Fibroblast of peridontal ligament (primary cell): Measurements from ENCODE around the gene L3MBTL2.
A peak's percentile ranks its signal among the peaks of the same experiment; 100 is the strongest.
"Not testable (repeated sequence)": the region's sequence is repeated elsewhere in the genome, so short reads cannot be mapped to it uniquely, and the experiment has no call there.

Experiments
- DNase-seq: peaks from one replicate; pipeline ENCODE4 v3.0.0-alpha.2; 2010; ENCODE audit errors: extremely low read depth

Gene L3MBTL2

GRCh38 chr22:41241133-41241676 is 36.1 kb downstream of the L3MBTL2 start:
- no peak for DNase-seq

GRCh38 chr22:41242396-41243117 is 37.4 kb downstream of the L3MBTL2 start:
- peak; percentile 8 for DNase-seq

- no peak for DNase-seq
Measured at GRCh38 chr22:41243361-41243760, 38.2 kb downstream of the L3MBTL2 start.

- no peak for DNase-seq
Measured at GRCh38 chr22:41245917-41246499, 40.9 kb downstream of the L3MBTL2 start.

GRCh38 chr22:41247703-41248102 is 42.6 kb downstream of the L3MBTL2 start:
- DNase-seq, result no peak

- no peak for DNase-seq
Measured at GRCh38 chr22:41248314-41248713, 43.2 kb downstream of the L3MBTL2 start.

- no peak for DNase-seq
Measured at GRCh38 chr22:41248758-41249157, 43.6 kb downstream of the L3MBTL2 start.

- DNase-seq, result no peak
Measured at GRCh38 chr22:41249442-41249841, 44.3 kb downstream of the L3MBTL2 start.

- DNase-seq, result no peak
Measured at GRCh38 chr22:41250127-41250526, 45.0 kb downstream of the L3MBTL2 start.

GRCh38 chr22:41252365-41252764 is 47.3 kb downstream of the L3MBTL2 start:
- DNase-seq, result no peak

- DNase-seq, result no peak
Measured at GRCh38 chr22:41254230-41254629, 49.1 kb downstream of the L3MBTL2 start.

- peak; percentile 63 for DNase-seq
Measured at GRCh38 chr22:41256254-41257253, 51.4 kb downstream of the L3MBTL2 start.

GRCh38 chr22:41257696-41258095 is 52.6 kb downstream of the L3MBTL2 start:
- no peak for DNase-seq

- not testable (repeated sequence) for DNase-seq
Measured at GRCh38 chr22:41259756-41260155, 54.6 kb downstream of the L3MBTL2 start.

- DNase-seq, result no peak
Measured at GRCh38 chr22:41260871-41261270, 55.8 kb downstream of the L3MBTL2 start.

- no peak for DNase-seq
Measured at GRCh38 chr22:41261541-41262249, 56.6 kb downstream of the L3MBTL2 start.

GRCh38 chr22:41262250-41262765 is 57.2 kb downstream of the L3MBTL2 start:
- no peak for DNase-seq

- no peak for DNase-seq
Measured at GRCh38 chr22:41263704-41264103, 58.6 kb downstream of the L3MBTL2 start.

GRCh38 chr22:41264408-41264941 is 59.4 kb downstream of the L3MBTL2 start:
- DNase-seq, result no peak

- DNase-seq, result no peak
Measured at GRCh38 chr22:41267958-41268357, 62.8 kb downstream of the L3MBTL2 start.

GRCh38 chr22:41271787-41272186 is 66.7 kb downstream of the L3MBTL2 start:
- DNase-seq, result no peak
